HFF-Myc (cell line): Measurements from ENCODE around the gene CACNA2D4.

ENCODE experiments used
- DNase-seq: peaks from one replicate; pipeline ENCODE4 v3.0.0-alpha.2; 2011; ENCODE audit warnings: low read depth; ENCODE audit errors: extremely low read depth
- H3K4me3 ChIP-seq: replicated peaks from 2 replicates; pipeline ENCODE4 v1.5.1; 2011; ENCODE audit warnings: low read depth, mild to moderate bottlenecking, control low read depth, low read length
- CTCF ChIP-seq: IDR thresholded peaks from 2 replicates; pipeline ENCODE4 v1.5.1; 2012; ENCODE audit warnings: mild to moderate bottlenecking, low read depth, low read length, control low read depth; ENCODE audit errors: missing control alignments

The CACNA2D4 gene

GRCh38 chr12:1922075-1922709 lies 3.7 kb upstream of the CACNA2D4 start:
- DNase-seq: no peak
- TF ChIP-seq CTCF: no peak

GRCh38 chr12:1920971-1921370 lies 2.5 kb upstream of the CACNA2D4 start:
- no peak overlapping the region for H3K4me3 ChIP-seq
- DNase-seq: no peak
- TF ChIP-seq CTCF: no peak

More at GRCh38 chr12:1922075-1922709, 3.7 kb upstream of the CACNA2D4 start:
- H3K4me3 ChIP-seq: no peak overlapping the region

- no peak overlapping the region for H3K4me3 ChIP-seq
- no peak for TF ChIP-seq CTCF
- DNase-seq: no peak
Observed at GRCh38 chr12:1920436-1920835, 2.0 kb upstream of the CACNA2D4 start.

- DNase-seq: no peak
- no peak overlapping the region for H3K4me3 ChIP-seq
- no peak for TF ChIP-seq CTCF
Observed at GRCh38 chr12:1919763-1920162, 1.3 kb upstream of the CACNA2D4 start.

GRCh38 chr12:1919284-1919683 lies 832 bp upstream of the CACNA2D4 start:
- no peak for TF ChIP-seq CTCF
- DNase-seq: no peak
- H3K4me3 ChIP-seq: no peak overlapping the region

- TF ChIP-seq CTCF: no peak
- DNase-seq: no peak
- H3K4me3 ChIP-seq: no peak overlapping the region
Observed at GRCh38 chr12:1918884-1919236, 408 bp upstream of the CACNA2D4 start.

- TF ChIP-seq CTCF: no peak
Observed at GRCh38 chr12:1917172-1918070, 1.0 kb downstream of the CACNA2D4 start.

More at GRCh38 chr12:1917172-1918070, 1.0 kb downstream of the CACNA2D4 start:
- no peak overlapping the region for H3K4me3 ChIP-seq
- no peak for DNase-seq
